SK-N-SH (cell line): Measurements from ENCODE around the gene ZBTB16. TPM values are rescaled to one million over a fixed set of nuclear protein-coding genes. Genes with fewer than 3 reads are reported as not detected.

Experiments used
- CTCF ChIA-PET: fragments of 300-600, 350-600 bp; formaldehyde crosslinking; extraction: SDS; loops from one replicate; lab custom pipeline; 2021; lab: Yijun Ruan, JAX
- POLR2A ChIA-PET: fragments of 350-600 bp; sonication (Branson Sonifier 250); formaldehyde crosslinking; extraction: SDS; loops from one replicate; lab custom pipeline; 2020; ENCODE audit warnings: antibody characterized with exemption, inconsistent platforms; lab: Yijun Ruan, JAX
- DNase-seq: peaks from one replicate; pipeline ENCODE4 v3.0.0; 2012
- H2AFZ ChIP-seq: fragments of 200-600 bp; sonication (generic); 2 replicates; pipeline ENCODE4 v1.8.1; 2016; ENCODE audit warnings: antibody characterized with exemption, mild to moderate bottlenecking, low read depth
- H3F3A ChIP-seq: fragments of 200-600 bp; sonication (generic); replicated peaks from 2 replicates; pipeline ENCODE3; 2016; ENCODE audit warnings: antibody characterized with exemption, mild to moderate bottlenecking; ENCODE audit not compliant: insufficient read depth
- H3K27ac ChIP-seq, 2 experiments: fragments of 200-500 bp in 1 of 2; fragments of 200-600 bp in 1 of 2; sonication (Bioruptor generic) in 1 of 2; sonication (generic), shearing (Covaris generic) in 1 of 2; 2 replicates each; pipeline versions ENCODE4 v1.5.1 to v1.6.1; 2014 to 2016; ENCODE audit warnings: low read depth in 2 of 2, inconsistent platforms in 1 of 2, low read length in 1 of 2, mild to moderate bottlenecking in 1 of 2, mixed read lengths in 1 of 2
- H3K27me3 ChIP-seq: fragments of 200-600 bp; sonication (generic), shearing (Covaris generic); 2 replicates; pipeline ENCODE4 v1.6.1; 2016; ENCODE audit warnings: mixed run types; ENCODE audit not compliant: insufficient read depth
- H3K36me3 ChIP-seq, 2 experiments: fragments of 200-500 bp in 1 of 2; fragments of 200-600 bp in 1 of 2; sonication (Bioruptor generic) in 1 of 2; sonication (generic) in 1 of 2; replicated peaks in 1 of 2; 2 replicates each; pipeline versions ENCODE3 to v1.5.1; 2014 to 2016; ENCODE audit warnings: low read length in 1 of 2, mild to moderate bottlenecking in 1 of 2; ENCODE audit not compliant: insufficient read depth in 2 of 2, control insufficient read depth in 1 of 2
- H3K4me1 ChIP-seq, 2 experiments: fragments of 200-500 bp in 1 of 2; fragments of 200-600 bp in 1 of 2; sonication (Bioruptor generic) in 1 of 2; sonication (generic), shearing (Covaris generic) in 1 of 2; 2 replicates each; pipeline versions ENCODE4 v1.5.1 to v1.6.1; 2014 to 2016; ENCODE audit warnings: low read depth in 1 of 2, low read length in 1 of 2, mixed run types in 1 of 2; ENCODE audit not compliant: insufficient read depth in 2 of 2, control insufficient read depth in 1 of 2
- H3K4me2 ChIP-seq: fragments of 200-600 bp; sonication (generic), shearing (Covaris generic); 2 replicates; pipeline ENCODE4 v1.6.1; 2017; ENCODE audit warnings: mixed run types
- H3K4me3 ChIP-seq, 2 experiments: fragments of 200-500 bp in 1 of 2; fragments of 200-600 bp in 1 of 2; sonication (Bioruptor generic) in 1 of 2; sonication (generic), shearing (Covaris generic) in 1 of 2; 2 replicates each; pipeline versions ENCODE4 v1.5.1 to v1.8.1; 2014 to 2016; ENCODE audit warnings: low read depth in 2 of 2, inconsistent platforms in 1 of 2, low read length in 1 of 2, mild to moderate bottlenecking in 1 of 2, mixed read lengths in 1 of 2, moderate library complexity in 1 of 2
- H3K79me2 ChIP-seq: fragments of 200-600 bp; sonication (generic); 2 replicates; pipeline ENCODE4 v1.8.1; 2017; ENCODE audit warnings: mild to moderate bottlenecking; ENCODE audit not compliant: insufficient read depth
- H3K9ac ChIP-seq: fragments of 200-600 bp; sonication (generic); 2 replicates; pipeline ENCODE4 v1.6.1; 2017; ENCODE audit warnings: mixed run types
- H3K9me2 ChIP-seq: fragments of 200-600 bp; sonication (generic); 2 replicates; pipeline ENCODE4 v1.6.1; 2017; ENCODE audit warnings: mixed run types
- H3K9me3 ChIP-seq: fragments of 200-600 bp; sonication (generic); 2 replicates; pipeline ENCODE4 v1.6.1; 2017; ENCODE audit warnings: mixed run types, mild to moderate bottlenecking, moderate library complexity
- H4K20me1 ChIP-seq: fragments of 200-600 bp; sonication (generic); 2 replicates; pipeline ENCODE4 v1.6.1; 2017; ENCODE audit warnings: mild to moderate bottlenecking, mixed run types; ENCODE audit not compliant: insufficient read depth
- CTCF ChIP-seq: fragments of 200-600 bp; sonication (generic); IDR thresholded peaks from 2 replicates; pipeline ENCODE4 v1.6.1; 2017; ENCODE audit warnings: antibody characterized with exemption, mild to moderate bottlenecking, moderate library complexity
- ELF1 ChIP-seq: IDR thresholded peaks from 2 replicates; pipeline ENCODE4 v1.4.0; 2012
- EP300 ChIP-seq, 2 experiments: IDR thresholded peaks; 2 replicates each; pipeline versions ENCODE4 v1.4.0 to v1.6.1; 2012; ENCODE audit warnings: borderline replicate concordance in 1 of 2, low read depth in 1 of 2, low read length in 1 of 2
- FOXJ3 ChIP-seq: sonication (generic); formaldehyde crosslinking; IDR thresholded peaks from 2 replicates; pipeline ENCODE4 v1.5.1; 2020; ENCODE audit warnings: mild to moderate bottlenecking, missing genetic modification reagents
- GATA2 ChIP-seq: sonication (generic); formaldehyde crosslinking; IDR thresholded peaks from 2 replicates; pipeline ENCODE4 v1.5.0; 2020; ENCODE audit warnings: mild to moderate bottlenecking, missing genetic modification reagents
- IRF3 ChIP-seq: fragments of 150-350 bp; IDR thresholded peaks from 2 replicates; pipeline ENCODE4 v1.6.1; 2016; ENCODE audit warnings: mild to moderate bottlenecking, low read depth, low read length
- JUND ChIP-seq: IDR thresholded peaks from 2 replicates; pipeline ENCODE4 v1.4.0; 2012
- PBX3 ChIP-seq: IDR thresholded peaks from 2 replicates; pipeline ENCODE4; 2012
- RAD21 ChIP-seq: IDR thresholded peaks from 2 replicates; pipeline ENCODE4 v1.6.1; 2012; ENCODE audit warnings: mild to moderate bottlenecking, low read length
- RCOR1 ChIP-seq: fragments of 150-350 bp; IDR thresholded peaks from 2 replicates; pipeline ENCODE4 v1.6.1; 2017; ENCODE audit warnings: antibody characterized with exemption, low read length
- REST ChIP-seq: IDR thresholded peaks from 2 replicates; pipeline ENCODE4 v1.6.1; 2012; ENCODE audit warnings: mild to moderate bottlenecking, low read depth, low read length, moderate library complexity
- RFX5 ChIP-seq: IDR thresholded peaks from 2 replicates; pipeline ENCODE4 v1.6.1; 2012; ENCODE audit warnings: mild to moderate bottlenecking, improper control_type of control experiment, low read length
- RXRA ChIP-seq: IDR thresholded peaks from 2 replicates; pipeline ENCODE4 v1.4.0; 2012; ENCODE audit warnings: low read depth, mild to moderate bottlenecking, borderline replicate concordance
- SMC3 ChIP-seq: IDR thresholded peaks from 2 replicates; pipeline ENCODE4 v1.6.1; 2012; ENCODE audit warnings: low read depth, low read length, improper control_type of control experiment
- TAF1 ChIP-seq: IDR thresholded peaks from 2 replicates; pipeline ENCODE4 v1.6.1; 2012; ENCODE audit warnings: low read depth, mild to moderate bottlenecking, low read length, moderate library complexity, borderline replicate concordance
- TCF12 ChIP-seq: IDR thresholded peaks from 2 replicates; pipeline ENCODE4 v1.4.0; 2012
- YY1 ChIP-seq: IDR thresholded peaks from 2 replicates; pipeline ENCODE4 v1.4.0; 2012; ENCODE audit warnings: low read depth, mild to moderate bottlenecking
- WGBS: methylation state at CpG from one replicate; pipeline ENCODE4 v1.1.6; 2017; ENCODE audit warnings: low lambda C conversion rate; 5-methylcytosine and 5-hydroxymethylcytosine counted together
- polyA plus RNA-seq, 3 experiments: library from polyadenylated mRNA; depleted of rRNA; stranded (reverse); fragments of >200 nt; gene quantifications; 2 replicates each; pipeline ENCODE4 v1.2.3, GENCODE V29; 2012

The ZBTB16 gene
- polyA plus RNA-seq, 1 of the 3 experiments (the other 2 are of a cell fraction) = not detected

GRCh38 chr11:114178656-114179055 lies 119.1 kb downstream of the ZBTB16 start:
- DNase-seq = no peak
- CTCF ChIA-PET = interaction anchor here (0.7 to 13.0 kb wide), 6 partner anchors 10 to 143 kb away, joined by 3 to 93 read pairs (median 10); no protein-coding TSS in a partner anchor
- no peaks in the 10 kb centered on the region for H3F3A ChIP-seq
- no peak for TF ChIP-seq EP300 (IDR thresholded peaks at IDR 0.05; ENCODE audit: borderline replicate concordance in 1 of 2, low read depth in 1 of 2, low read length in 1 of 2)
- TF ChIP-seq SMC3 = no peak
- TF ChIP-seq GATA2 (CRISPR knock-in tag) = no peak
- TF ChIP-seq RFX5 = no peak
- TF ChIP-seq RCOR1 = no peak
- TF ChIP-seq IRF3 = no peak
- no peaks in the 10 kb centered on the region for H3K79me2 ChIP-seq
- H3K4me3 ChIP-seq = no peak overlapping the region
- H3K9me3 ChIP-seq = no peaks in the 10 kb centered on the region
- no peaks in the 10 kb centered on the region for H4K20me1 ChIP-seq
- no peaks in the 10 kb centered on the region for H3K36me3 ChIP-seq
- POLR2A ChIA-PET = no interaction called here
- H3K4me2 ChIP-seq = no peak overlapping the region
- no peak overlapping the region for H2AFZ ChIP-seq
- peaks cover 23% of the 10 kb centered on the region for H3K27me3 ChIP-seq
- no peak overlapping the region for H3K9ac ChIP-seq
- H3K4me1 ChIP-seq = no peaks in the 10 kb centered on the region
- H3K9me2 ChIP-seq = no peaks in the 10 kb centered on the region
- 93% methylated on average over 1 of the region's 1 CpG for WGBS
- H3K27ac ChIP-seq = no peak overlapping the region

GRCh38 chr11:114179234-114179941 lies 119.9 kb downstream of the ZBTB16 start:
- Histone ChIP-seq H3K4me1 (no peaks in the 10 kb centered on the region), H3K9me3 (no peaks in the 10 kb centered on the region), H3K79me2 (no peaks in the 10 kb centered on the region), H3K27me3 (peaks cover 16% of the 10 kb centered on the region; the same call in 1 of the 2 replicates), H2AFZ (no peak overlapping the region), H4K20me1 (no peaks in the 10 kb centered on the region), H3K27ac (no peak overlapping the region), H3K4me2 (no peak overlapping the region), H3K9ac (no peak overlapping the region), H3K36me3 (no peaks in the 10 kb centered on the region), H3F3A (no peaks in the 10 kb centered on the region), H3K9me2 (no peaks in the 10 kb centered on the region), H3K4me3 (no peak overlapping the region)
- POLR2A ChIA-PET = no interaction called here
- DNase-seq = no peak
- CTCF ChIA-PET = interaction anchor here (0.7 to 13.0 kb wide), 12 partner anchors 8 to 283 kb away, joined by 3 to 93 read pairs (median 8); no protein-coding TSS in a partner anchor
- 34% methylated on average over 5 of the region's 5 CpGs for WGBS
- TF ChIP-seq TAF1 (no peak), PBX3 (no peak), TCF12 (no peak), YY1 (no peak), REST (no peak), IRF3 (no peak), RXRA (no peak), RAD21 (no peak), ELF1 (no peak), JUND (no peak), CTCF (no peak), EP300 (IDR thresholded peaks at IDR 0.05; ENCODE audit: borderline replicate concordance in 1 of 2, low read depth in 1 of 2, low read length in 1 of 2) (no peak), RFX5 (no peak), FOXJ3 (CRISPR knock-in tag) (no peak)
